ENCODE data around the gene TSR3.

TSR3 gene

GRCh38 chr16:1309888-1310831, 41.5 kb downstream of the TSR3 start:
- no peak for DNase-seq (ENCODE audit: extremely low read depth, low read depth)
- TF ChIP-seq CTCF (IDR thresholded peaks at IDR 0.05; ENCODE audit: low read depth, low read length), result no peak

GRCh38 chr16:1308977-1309885, 42.4 kb downstream of the TSR3 start, which contains the start of gene UBE2I:
Gene UBE2I, plus strand, starts transcription at chr16:1309636. Its CDS starts 4,395 bp downstream, at chr16:1314031.
- peak; percentile 95 for DNase-seq (ENCODE audit: extremely low read depth, low read depth)
- no peak for TF ChIP-seq CTCF (IDR thresholded peaks at IDR 0.05; ENCODE audit: low read depth, low read length)

GRCh38 chr16:1308036-1308976, 43.4 kb downstream of the TSR3 start:
- TF ChIP-seq CTCF (IDR thresholded peaks at IDR 0.05; ENCODE audit: low read depth, low read length), result no peak
- no peak for DNase-seq (ENCODE audit: extremely low read depth, low read depth)

GRCh38 chr16:1306334-1306733, 45.3 kb downstream of the TSR3 start:
- no peak for TF ChIP-seq CTCF (IDR thresholded peaks at IDR 0.05; ENCODE audit: low read depth, low read length)
- no peak for DNase-seq (ENCODE audit: extremely low read depth, low read depth)

- no peak for TF ChIP-seq CTCF (IDR thresholded peaks at IDR 0.05; ENCODE audit: low read depth, low read length)
Measured at GRCh38 chr16:1305823-1306222, 45.9 kb downstream of the TSR3 start.

GRCh38 chr16:1301562-1301961, 50.1 kb downstream of the TSR3 start:
- no peak for DNase-seq (ENCODE audit: extremely low read depth, low read depth)
- no peak for TF ChIP-seq CTCF (IDR thresholded peaks at IDR 0.05; ENCODE audit: low read depth, low read length)

More at GRCh38 chr16:1305823-1306222, 45.9 kb downstream of the TSR3 start:
- no peak for DNase-seq (ENCODE audit: extremely low read depth, low read depth)

Data from AG09319 (cell line).